ENCODE measurements around the gene POM121C.
"Not testable (repeated sequence)": the region's sequence is repeated elsewhere in the genome, so short reads cannot be mapped to it uniquely, and the experiment has no call there.

POM121C gene

DNA sequence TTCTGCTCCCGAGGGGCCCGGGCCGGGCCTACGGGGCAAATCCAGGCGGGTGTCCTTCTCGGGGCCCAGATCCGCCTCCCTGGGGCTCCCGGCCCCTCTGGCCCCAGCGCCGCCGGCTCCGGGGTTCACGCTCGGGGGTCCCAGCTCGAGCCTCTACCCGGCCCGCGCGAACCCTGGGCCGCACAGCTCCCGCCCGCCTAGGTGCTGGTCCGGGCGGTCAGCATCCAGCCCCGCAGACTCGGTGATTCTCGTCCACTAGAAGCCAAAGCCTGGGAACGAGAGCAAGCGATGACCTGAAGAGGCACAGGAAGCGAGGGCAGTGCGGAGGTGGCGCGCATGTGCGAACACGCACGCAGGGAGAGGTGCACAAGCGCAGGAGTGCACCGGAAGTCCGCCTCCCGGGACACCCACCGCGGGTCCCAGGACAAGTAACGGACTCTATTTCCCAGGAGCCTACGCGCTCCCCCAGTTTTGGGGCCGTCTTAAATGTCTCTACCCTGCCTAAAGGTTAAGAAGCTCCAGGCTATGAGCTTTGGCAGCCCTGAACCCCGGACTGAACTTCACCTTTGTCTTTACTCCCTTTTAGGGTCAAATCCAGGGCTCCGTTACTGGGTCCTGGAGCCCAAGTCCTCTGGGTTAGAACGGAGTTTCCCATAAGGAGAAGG is at the start of gene POM121C:
Gene POM121C (minus strand): TSS at position 321 of the 665 bp plus-strand sequence. CDS start 44,803 bp downstream, outside the sequence.
- H3K27ac ChIP-seq (ENCODE audit: low read depth, low read length); H3K36me3 ChIP-seq (ENCODE audit: control insufficient read depth in 1 of 2, insufficient read depth in 2 of 2, low read length in 2 of 2); H3K4me1 ChIP-seq (ENCODE audit: control insufficient read depth in 1 of 2, insufficient read depth in 2 of 2, low read length in 2 of 2); H3K9me3 ChIP-seq (ENCODE audit: control insufficient read depth in 1 of 2, low read length in 2 of 2); H3K27me3 ChIP-seq (ENCODE audit: control insufficient read depth in 1 of 2, insufficient read depth in 2 of 2, low read length in 2 of 2): not testable (repeated sequence)
- H3K4me3 ChIP-seq (ENCODE audit: low read depth in 1 of 2, low read length in 2 of 2) = peak within 1 kb of the TSS; percentile 60 to 78
- peak within 1 kb of the TSS; percentile 48 to 54 for H3K9ac ChIP-seq (ENCODE audit: low read depth in 1 of 2, low read length in 2 of 2)

DNA sequence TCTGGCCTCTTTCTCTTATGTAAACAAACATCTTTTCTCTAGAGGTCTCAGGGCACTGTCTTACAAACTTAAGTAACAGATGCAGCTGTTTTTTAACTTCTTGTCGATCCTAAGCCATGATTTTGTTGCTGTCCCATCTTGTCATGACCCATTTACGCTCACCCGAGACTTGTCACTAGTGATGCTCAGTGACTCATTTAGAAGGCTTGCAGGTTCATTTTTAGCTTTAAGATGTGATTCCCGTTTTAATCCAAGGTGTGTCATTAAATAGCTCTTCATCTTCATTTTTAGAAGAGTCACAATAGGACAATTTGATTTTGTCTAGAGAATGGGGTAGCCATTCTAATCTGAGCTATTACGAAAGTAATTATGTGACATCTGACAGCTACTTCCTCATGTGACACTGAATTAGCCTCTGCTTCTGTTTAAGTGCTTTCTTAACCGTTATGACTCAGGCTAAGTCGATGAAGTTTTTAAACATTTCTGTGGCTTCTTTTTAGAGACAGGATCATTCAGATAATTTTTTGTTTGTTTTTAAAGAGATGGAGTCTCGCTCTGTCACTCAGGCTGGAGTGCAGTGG is 48.7 kb upstream of the POM121C start:
- H3K27me3 ChIP-seq (ENCODE audit: control insufficient read depth in 1 of 2, insufficient read depth in 2 of 2, low read length in 2 of 2) = no peaks in the 10 kb centered on the region
- peaks cover 3 to 16% of the 10 kb centered on the region in 2 donors for H3K36me3 ChIP-seq (ENCODE audit: control insufficient read depth in 1 of 2, insufficient read depth in 2 of 2, low read length in 2 of 2)
- H3K9ac ChIP-seq (ENCODE audit: low read depth in 1 of 2, low read length in 2 of 2) = no peak overlapping the region
- no peaks in the 10 kb centered on the region for H3K9me3 ChIP-seq (ENCODE audit: control insufficient read depth in 1 of 2, low read length in 2 of 2)
- H3K27ac ChIP-seq (ENCODE audit: low read depth, low read length) = no peak overlapping the region
- no peak overlapping the region for H3K4me3 ChIP-seq (ENCODE audit: low read depth in 1 of 2, low read length in 2 of 2)
- H3K4me1 ChIP-seq (ENCODE audit: control insufficient read depth in 1 of 2, insufficient read depth in 2 of 2, low read length in 2 of 2) = no peaks in the 10 kb centered on the region

DNA sequence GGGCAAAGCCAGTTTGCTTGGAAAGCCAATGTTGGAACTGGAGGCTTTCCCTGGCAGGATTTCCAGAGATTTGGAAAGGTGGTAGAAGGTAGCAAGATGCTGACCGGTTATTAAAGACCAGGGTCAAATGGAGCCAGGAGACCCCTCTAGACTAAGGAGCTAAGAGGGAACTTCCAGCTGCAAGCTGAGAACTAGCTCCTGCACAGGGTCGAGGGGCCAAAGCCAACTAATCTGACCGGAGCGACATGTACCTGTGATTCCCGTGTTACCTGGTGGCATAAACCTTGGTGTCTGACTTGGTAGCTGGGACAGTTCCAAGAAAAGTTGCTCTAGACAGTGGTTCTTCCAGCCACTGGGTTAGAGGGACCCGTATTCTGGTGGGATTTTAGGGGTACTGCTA is 47.8 kb upstream of the POM121C start:
- no peak overlapping the region for H3K9ac ChIP-seq (ENCODE audit: low read depth in 1 of 2, low read length in 2 of 2)
- no peaks in the 10 kb centered on the region for H3K9me3 ChIP-seq (ENCODE audit: control insufficient read depth in 1 of 2, low read length in 2 of 2)
- no peaks in the 10 kb centered on the region for H3K4me1 ChIP-seq (ENCODE audit: control insufficient read depth in 1 of 2, insufficient read depth in 2 of 2, low read length in 2 of 2)
- H3K27me3 ChIP-seq (ENCODE audit: control insufficient read depth in 1 of 2, insufficient read depth in 2 of 2, low read length in 2 of 2) = no peaks in the 10 kb centered on the region
- peaks cover 1 to 16% of the 10 kb centered on the region in 2 donors for H3K36me3 ChIP-seq (ENCODE audit: control insufficient read depth in 1 of 2, insufficient read depth in 2 of 2, low read length in 2 of 2)
- H3K27ac ChIP-seq (ENCODE audit: low read depth, low read length) = no peak overlapping the region
- no peak overlapping the region for H3K4me3 ChIP-seq (ENCODE audit: low read depth in 1 of 2, low read length in 2 of 2)

DNA sequence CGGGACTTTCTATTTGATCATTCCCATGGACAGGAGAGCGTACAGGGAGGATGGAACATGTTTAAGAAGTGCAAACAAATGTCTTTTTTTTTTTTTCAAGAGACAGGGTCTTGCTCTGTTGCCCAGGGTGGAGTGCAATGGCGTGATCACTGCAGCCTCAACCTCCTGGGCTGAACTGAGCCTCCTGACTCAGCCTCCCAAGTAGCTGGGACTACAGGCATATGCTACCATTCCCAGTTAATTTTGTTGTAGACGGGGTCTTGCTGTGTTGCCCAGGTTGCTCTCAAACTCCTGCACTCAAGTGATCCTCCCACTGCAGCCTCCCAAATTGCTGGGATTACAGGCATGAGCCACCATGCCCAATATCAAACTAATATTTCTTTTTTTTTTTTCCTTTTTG is 46.5 kb upstream of the POM121C start:
- Histone ChIP-seq H3K27ac (ENCODE audit: low read depth, low read length) (no peak overlapping the region), H3K4me1 (ENCODE audit: control insufficient read depth in 1 of 2, insufficient read depth in 2 of 2, low read length in 2 of 2) (no peaks in the 10 kb centered on the region)

DNA sequence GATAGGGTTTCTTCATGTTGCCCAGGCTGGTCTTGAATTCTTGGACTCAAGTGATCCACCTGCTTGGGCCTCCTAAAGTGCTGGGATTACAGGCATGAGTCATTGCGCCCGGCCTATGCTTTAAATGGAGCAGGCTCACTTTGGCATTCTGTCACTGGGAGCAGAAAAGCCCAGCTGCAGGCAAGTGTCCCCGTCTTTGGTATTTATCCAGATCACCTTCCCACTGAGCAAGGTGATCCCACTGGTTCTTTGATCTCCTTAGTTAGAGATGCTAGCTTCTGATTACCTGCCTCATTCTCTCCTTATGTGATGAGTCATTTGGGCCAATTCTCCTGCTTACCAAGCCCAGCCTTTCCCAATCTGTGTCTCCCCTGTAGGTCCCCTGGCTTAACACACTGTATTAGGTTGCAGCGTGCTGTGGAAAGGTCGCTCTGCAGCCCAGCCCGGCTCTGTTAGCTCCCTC is 45.3 kb upstream of the POM121C start:
- Histone ChIP-seq H3K36me3 (ENCODE audit: control insufficient read depth in 1 of 2, insufficient read depth in 2 of 2, low read length in 2 of 2) (peaks cover 0 to 4% of the 10 kb centered on the region in 2 donors), H3K4me1 (ENCODE audit: control insufficient read depth in 1 of 2, insufficient read depth in 2 of 2, low read length in 2 of 2) (peaks cover 0 to 9% of the 10 kb centered on the region in 2 donors), H3K9me3 (ENCODE audit: control insufficient read depth in 1 of 2, low read length in 2 of 2) (no peaks in the 10 kb centered on the region), H3K27me3 (ENCODE audit: control insufficient read depth in 1 of 2, insufficient read depth in 2 of 2, low read length in 2 of 2) (no peaks in the 10 kb centered on the region), H3K9ac (ENCODE audit: low read depth in 1 of 2, low read length in 2 of 2) (no peak overlapping the region), H3K27ac (ENCODE audit: low read depth, low read length) (no peak overlapping the region), H3K4me3 (ENCODE audit: low read depth in 1 of 2, low read length in 2 of 2) (no peak overlapping the region)

More for the DNA sequence above, 46.5 kb upstream of the POM121C start:
- Histone ChIP-seq H3K27me3 (ENCODE audit: control insufficient read depth in 1 of 2, insufficient read depth in 2 of 2, low read length in 2 of 2) (no peaks in the 10 kb centered on the region), H3K9me3 (ENCODE audit: control insufficient read depth in 1 of 2, low read length in 2 of 2) (no peaks in the 10 kb centered on the region), H3K36me3 (ENCODE audit: control insufficient read depth in 1 of 2, insufficient read depth in 2 of 2, low read length in 2 of 2) (peaks cover 0 to 12% of the 10 kb centered on the region in 2 donors), H3K9ac (ENCODE audit: low read depth in 1 of 2, low read length in 2 of 2) (no peak overlapping the region), H3K4me3 (ENCODE audit: low read depth in 1 of 2, low read length in 2 of 2) (no peak overlapping the region)

DNA sequence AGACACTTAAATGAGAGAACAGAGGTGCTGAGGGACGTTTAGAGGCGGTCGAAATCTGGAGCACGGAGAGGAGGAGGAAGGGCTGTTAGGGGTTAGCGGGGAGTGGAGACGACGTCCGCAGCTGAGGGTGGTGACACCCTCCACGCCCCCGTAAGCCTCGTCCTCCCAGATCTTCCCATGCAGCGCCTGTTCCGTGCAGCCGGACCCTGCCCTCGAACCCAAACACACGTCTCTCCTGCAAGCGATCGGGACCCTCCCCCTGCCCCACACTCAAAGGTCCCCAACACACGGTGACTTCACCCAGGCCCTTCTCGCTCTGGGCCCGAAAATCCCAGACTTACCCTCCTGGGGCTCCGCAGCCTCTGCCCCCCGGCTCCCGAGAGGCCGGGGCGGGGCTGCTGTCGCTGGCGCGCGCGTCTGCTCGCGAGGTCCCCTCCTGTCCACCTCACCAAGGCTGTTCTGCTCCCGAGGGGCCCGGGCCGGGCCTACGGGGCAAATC is 41.2 kb upstream of the POM121C start:
- peak overlapping the region; percentile 64 to 81 for H3K9ac ChIP-seq (ENCODE audit: low read depth in 1 of 2, low read length in 2 of 2)
- peak overlapping the region; percentile 77 to 89 for H3K4me3 ChIP-seq (ENCODE audit: low read depth in 1 of 2, low read length in 2 of 2)
- H3K9me3 ChIP-seq (ENCODE audit: control insufficient read depth in 1 of 2, low read length in 2 of 2); H3K27me3 ChIP-seq (ENCODE audit: control insufficient read depth in 1 of 2, insufficient read depth in 2 of 2, low read length in 2 of 2): not testable (repeated sequence)
- H3K36me3 ChIP-seq (ENCODE audit: control insufficient read depth in 1 of 2, insufficient read depth in 2 of 2, low read length in 2 of 2) = peaks cover 3 to 16% of the 10 kb centered on the region in 2 donors
- peaks cover 0 to 14% of the 10 kb centered on the region in 2 donors for H3K4me1 ChIP-seq (ENCODE audit: control insufficient read depth in 1 of 2, insufficient read depth in 2 of 2, low read length in 2 of 2)
- H3K27ac ChIP-seq (ENCODE audit: low read depth, low read length) = peak overlapping the region; percentile 85

DNA sequence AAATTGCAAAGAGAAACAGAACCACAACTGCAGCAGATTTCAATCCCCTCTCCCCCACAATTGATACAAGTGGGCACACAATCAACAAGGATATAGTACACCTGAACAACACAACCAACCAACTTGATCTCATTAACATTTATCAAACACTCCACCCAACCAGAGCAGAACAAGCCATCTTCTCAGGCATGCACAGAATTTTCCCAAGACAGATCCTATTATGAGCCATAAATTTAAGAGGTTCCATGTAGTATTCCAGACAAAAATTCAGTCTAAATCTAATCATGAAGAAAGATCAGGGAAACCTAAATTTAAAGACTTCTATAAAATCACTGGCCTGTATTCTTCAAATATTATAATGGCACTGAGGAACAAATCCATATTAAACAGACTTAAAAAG is 35.6 kb upstream of the POM121C start:
- not testable (repeated sequence) for H3K9ac ChIP-seq (ENCODE audit: low read depth in 1 of 2, low read length in 2 of 2); H3K4me3 ChIP-seq (ENCODE audit: low read depth in 1 of 2, low read length in 2 of 2); H3K9me3 ChIP-seq (ENCODE audit: control insufficient read depth in 1 of 2, low read length in 2 of 2); H3K27me3 ChIP-seq (ENCODE audit: control insufficient read depth in 1 of 2, insufficient read depth in 2 of 2, low read length in 2 of 2); H3K4me1 ChIP-seq (ENCODE audit: control insufficient read depth in 1 of 2, insufficient read depth in 2 of 2, low read length in 2 of 2); H3K27ac ChIP-seq (ENCODE audit: low read depth, low read length)
- peaks cover 3 to 21% of the 10 kb centered on the region in 2 donors for H3K36me3 ChIP-seq (ENCODE audit: control insufficient read depth in 1 of 2, insufficient read depth in 2 of 2, low read length in 2 of 2)

DNA sequence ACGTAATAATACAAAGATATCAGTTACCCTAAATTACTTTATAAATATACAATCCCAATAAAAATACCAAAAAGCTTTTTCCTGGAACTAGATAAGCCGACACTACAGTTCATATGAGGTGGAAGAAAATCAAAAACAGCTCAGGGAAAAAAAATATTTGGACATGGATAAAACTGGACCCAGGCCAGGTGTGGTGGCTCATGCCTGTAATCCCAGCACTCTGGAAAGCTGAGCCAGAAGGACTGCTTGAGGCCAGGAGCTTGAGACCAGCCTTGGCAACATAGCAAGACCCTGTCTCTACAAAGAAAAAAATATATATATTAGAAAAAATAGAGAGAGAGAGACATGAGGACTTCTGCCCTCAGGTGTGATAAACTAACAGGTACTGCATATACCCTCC is 32.7 kb upstream of the POM121C start:
- H3K9me3 ChIP-seq (ENCODE audit: control insufficient read depth in 1 of 2, low read length in 2 of 2); H3K4me3 ChIP-seq (ENCODE audit: low read depth in 1 of 2, low read length in 2 of 2); H3K27me3 ChIP-seq (ENCODE audit: control insufficient read depth in 1 of 2, insufficient read depth in 2 of 2, low read length in 2 of 2); H3K9ac ChIP-seq (ENCODE audit: low read depth in 1 of 2, low read length in 2 of 2); H3K4me1 ChIP-seq (ENCODE audit: control insufficient read depth in 1 of 2, insufficient read depth in 2 of 2, low read length in 2 of 2); H3K27ac ChIP-seq (ENCODE audit: low read depth, low read length): not testable (repeated sequence)
- peaks cover 3 to 12% of the 10 kb centered on the region in 2 donors for H3K36me3 ChIP-seq (ENCODE audit: control insufficient read depth in 1 of 2, insufficient read depth in 2 of 2, low read length in 2 of 2)

DNA sequence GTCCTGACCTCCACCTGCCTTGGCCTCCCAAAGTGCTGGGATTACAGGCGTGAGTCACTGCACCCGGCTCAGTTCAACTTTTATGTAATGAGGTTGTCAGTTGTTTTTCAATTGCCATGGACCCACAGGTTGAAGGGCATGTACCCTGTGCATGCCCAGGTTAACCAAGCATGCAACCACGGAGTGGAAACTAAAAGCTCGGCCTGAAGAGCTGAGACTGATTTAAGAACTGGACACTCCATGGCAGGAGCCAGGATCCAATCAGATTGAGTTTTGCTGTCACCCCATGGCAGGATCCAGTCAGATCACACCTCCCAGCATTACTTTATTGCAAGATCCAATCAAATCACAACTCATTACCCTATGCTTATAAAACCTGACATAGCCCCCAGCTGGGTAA is 22.9 kb upstream of the POM121C start:
- H3K9ac ChIP-seq (ENCODE audit: low read depth in 1 of 2, low read length in 2 of 2); H3K27ac ChIP-seq (ENCODE audit: low read depth, low read length); H3K27me3 ChIP-seq (ENCODE audit: control insufficient read depth in 1 of 2, insufficient read depth in 2 of 2, low read length in 2 of 2); H3K4me3 ChIP-seq (ENCODE audit: low read depth in 1 of 2, low read length in 2 of 2); H3K9me3 ChIP-seq (ENCODE audit: control insufficient read depth in 1 of 2, low read length in 2 of 2); H3K4me1 ChIP-seq (ENCODE audit: control insufficient read depth in 1 of 2, insufficient read depth in 2 of 2, low read length in 2 of 2); H3K36me3 ChIP-seq (ENCODE audit: control insufficient read depth in 1 of 2, insufficient read depth in 2 of 2, low read length in 2 of 2): not testable (repeated sequence)

DNA sequence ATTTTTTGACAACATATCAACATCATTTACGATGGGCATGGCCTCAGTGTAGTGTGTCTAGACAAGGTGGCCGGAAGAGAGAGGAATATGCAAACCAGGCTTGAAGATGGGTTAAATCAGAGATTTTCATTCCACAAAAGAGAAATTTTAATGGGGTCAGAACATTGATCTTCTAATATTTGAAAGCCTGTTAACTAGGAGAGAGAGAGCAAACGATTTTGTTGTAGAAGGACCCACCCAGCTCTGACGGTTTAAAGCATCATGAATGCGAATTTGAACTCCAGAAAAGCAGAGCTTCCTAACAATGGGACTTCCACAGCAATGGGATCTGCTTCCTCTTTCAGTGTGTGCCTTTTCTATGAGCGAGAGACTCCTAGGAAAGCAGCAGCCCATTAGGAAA is 5.9 kb upstream of the POM121C start, which contains the start of gene SPDYE5:
Gene SPDYE5 (plus strand): TSS at position 301 of the 400 bp plus-strand sequence. CDS start 1,728 bp downstream, outside the sequence.
- not testable (repeated sequence) for H3K4me3 ChIP-seq (ENCODE audit: low read depth in 1 of 2, low read length in 2 of 2); H3K9me3 ChIP-seq (ENCODE audit: control insufficient read depth in 1 of 2, low read length in 2 of 2); H3K27me3 ChIP-seq (ENCODE audit: control insufficient read depth in 1 of 2, insufficient read depth in 2 of 2, low read length in 2 of 2); H3K27ac ChIP-seq (ENCODE audit: low read depth, low read length); H3K36me3 ChIP-seq (ENCODE audit: control insufficient read depth in 1 of 2, insufficient read depth in 2 of 2, low read length in 2 of 2); H3K9ac ChIP-seq (ENCODE audit: low read depth in 1 of 2, low read length in 2 of 2); H3K4me1 ChIP-seq (ENCODE audit: control insufficient read depth in 1 of 2, insufficient read depth in 2 of 2, low read length in 2 of 2)
